ENCODE results near the gene TPRG1L.

- no peak for TF ChIP-seq EZH2 (IDR thresholded peaks at IDR 0.05)
- TF ChIP-seq, protein P1, sequence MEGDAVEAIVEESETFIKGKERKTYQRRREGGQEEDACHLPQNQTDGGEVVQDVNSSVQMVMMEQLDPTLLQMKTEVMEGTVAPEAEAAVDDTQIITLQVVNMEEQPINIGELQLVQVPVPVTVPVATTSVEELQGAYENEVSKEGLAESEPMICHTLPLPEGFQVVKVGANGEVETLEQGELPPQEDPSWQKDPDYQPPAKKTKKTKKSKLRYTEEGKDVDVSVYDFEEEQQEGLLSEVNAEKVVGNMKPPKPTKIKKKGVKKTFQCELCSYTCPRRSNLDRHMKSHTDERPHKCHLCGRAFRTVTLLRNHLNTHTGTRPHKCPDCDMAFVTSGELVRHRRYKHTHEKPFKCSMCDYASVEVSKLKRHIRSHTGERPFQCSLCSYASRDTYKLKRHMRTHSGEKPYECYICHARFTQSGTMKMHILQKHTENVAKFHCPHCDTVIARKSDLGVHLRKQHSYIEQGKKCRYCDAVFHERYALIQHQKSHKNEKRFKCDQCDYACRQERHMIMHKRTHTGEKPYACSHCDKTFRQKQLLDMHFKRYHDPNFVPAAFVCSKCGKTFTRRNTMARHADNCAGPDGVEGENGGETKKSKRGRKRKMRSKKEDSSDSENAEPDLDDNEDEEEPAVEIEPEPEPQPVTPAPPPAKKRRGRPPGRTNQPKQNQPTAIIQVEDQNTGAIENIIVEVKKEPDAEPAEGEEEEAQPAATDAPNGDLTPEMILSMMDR (IDR thresholded peaks at IDR 0.05), result no peak
- TF ChIP-seq EZH2phosphoT487 (IDR thresholded peaks at IDR 0.05), result no peak
Measured at GRCh38 chr1:3604997-3605823, 19.6 kb upstream of the TPRG1L start.

Measured in neural progenitor cell (in vitro differentiated cells).